Stimulated activated naive CD4-positive, alpha-beta T cell treated with Interleukin-2 at 50 U/mL for 16 hours (primary cell): ENCODE measurements around the gene CD5L.

Experiments
- DNase-seq: peaks from one replicate; lab custom pipeline; 2025; lab: John Stamatoyannopoulos, UW

CD5L gene

DNA sequence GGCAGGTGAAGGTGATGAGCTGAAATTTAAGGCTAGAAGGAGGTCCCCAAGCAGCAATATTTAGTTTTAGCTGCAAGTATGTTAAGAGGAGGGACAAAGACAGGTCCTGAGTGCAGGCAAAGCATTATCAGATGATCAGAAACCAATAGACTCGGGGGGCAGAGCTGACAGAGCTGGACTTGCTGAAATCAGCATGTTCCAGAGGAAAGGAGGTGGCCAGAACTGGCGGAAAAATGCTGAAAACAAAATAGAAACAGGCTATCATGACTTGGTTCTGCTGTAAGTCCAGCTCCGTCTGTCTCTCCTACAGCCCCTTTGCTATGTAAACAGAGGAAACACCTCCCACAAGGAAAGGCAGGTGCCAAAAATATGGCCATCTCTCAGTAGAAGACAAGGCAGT is at the start of gene CD5L:
Gene CD5L, minus strand, starts transcription at position 101 of the 400 bp plus-strand sequence. CDS start 107 bp downstream, outside the sequence.
- DNase-seq: no peak

DNA sequence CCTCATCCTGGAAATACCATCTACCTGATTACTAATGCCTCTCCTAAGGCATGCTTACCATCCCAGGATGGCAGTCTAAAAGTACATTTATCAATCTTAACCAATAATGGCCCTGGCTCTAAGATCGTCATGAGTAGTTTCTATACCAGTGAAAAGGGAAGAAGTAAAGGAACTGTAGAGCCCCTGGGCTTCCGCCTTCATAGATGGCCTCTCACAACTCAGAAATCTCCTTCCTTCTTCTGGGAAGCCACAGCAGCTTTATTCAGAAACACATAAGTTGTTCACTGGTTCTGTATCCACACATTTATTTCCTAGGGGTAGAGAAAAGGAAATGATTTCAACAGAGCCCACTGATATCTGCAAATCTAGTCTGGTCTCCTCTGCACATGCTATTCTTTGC is 41.0 kb upstream of the CD5L start:
- no peak for DNase-seq

GRCh38 chr1:157880621-157881020 is 39.0 kb upstream of the CD5L start:
- DNase-seq: no peak

DNA sequence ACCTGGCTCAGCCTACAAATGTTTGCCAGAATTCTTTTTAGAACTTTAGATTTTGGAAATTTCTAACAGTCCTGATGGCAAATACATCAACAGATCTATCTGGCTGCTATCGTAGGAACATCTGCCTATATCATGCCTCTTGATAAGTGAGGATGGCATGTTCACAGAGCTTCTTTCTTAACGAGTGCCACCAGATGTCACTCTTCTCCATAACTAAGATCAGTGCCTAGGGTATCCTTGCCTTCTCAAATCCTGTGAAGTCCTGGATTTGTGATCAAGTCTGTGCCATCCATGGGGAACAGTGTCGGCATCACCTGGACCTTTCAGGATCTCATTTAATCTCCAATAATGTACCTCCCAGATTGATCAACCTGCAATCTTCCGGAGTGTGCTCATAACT is 36.5 kb upstream of the CD5L start:
- no peak for DNase-seq

GRCh38 chr1:157870490-157870889 is 28.9 kb upstream of the CD5L start:
- DNase-seq: no peak

DNA sequence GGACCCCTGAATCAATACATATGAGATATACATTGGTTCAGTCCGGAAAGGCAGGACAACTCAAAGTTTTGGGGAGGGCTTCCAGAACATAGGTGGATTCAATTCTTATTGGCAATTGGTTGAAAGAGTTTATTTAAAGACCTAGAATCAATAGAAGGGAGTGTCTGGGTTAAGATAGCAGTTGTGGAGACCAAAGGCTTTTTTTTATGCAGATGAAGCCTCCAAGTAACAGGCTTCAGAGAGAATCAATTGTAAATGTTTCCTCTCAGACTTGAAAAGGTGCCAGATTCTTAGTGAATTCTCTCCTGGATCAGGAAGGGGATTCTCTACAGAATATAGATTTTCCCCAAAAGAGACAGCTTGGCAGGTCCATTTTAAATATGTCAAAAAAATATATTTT is 27.0 kb upstream of the CD5L start:
- DNase-seq: no peak

- DNase-seq: no peak
Observed at GRCh38 chr1:157862114-157863070, 20.8 kb upstream of the CD5L start.

DNA sequence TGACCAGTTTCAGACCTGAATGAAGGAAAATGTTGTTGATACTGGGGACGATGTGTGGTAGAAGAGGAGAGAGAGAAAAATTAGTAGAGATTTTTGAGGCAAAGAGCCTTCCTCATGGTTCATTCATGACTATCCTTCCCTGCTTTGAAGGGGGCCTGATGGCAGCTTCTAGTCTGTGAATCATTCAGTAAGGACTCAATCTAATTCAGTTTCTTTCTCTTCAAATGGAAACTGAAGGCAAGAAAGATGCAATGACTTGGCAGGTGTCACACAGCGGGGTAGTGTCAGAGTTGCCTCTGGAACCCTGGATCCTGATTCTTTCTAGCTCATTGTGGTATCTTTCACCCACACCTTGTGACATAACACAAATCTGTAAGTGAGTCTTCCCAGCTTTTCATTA is 14.9 kb upstream of the CD5L start:
- no peak for DNase-seq

- DNase-seq: no peak
Observed at GRCh38 chr1:157852476-157852875, 10.9 kb upstream of the CD5L start.

DNA sequence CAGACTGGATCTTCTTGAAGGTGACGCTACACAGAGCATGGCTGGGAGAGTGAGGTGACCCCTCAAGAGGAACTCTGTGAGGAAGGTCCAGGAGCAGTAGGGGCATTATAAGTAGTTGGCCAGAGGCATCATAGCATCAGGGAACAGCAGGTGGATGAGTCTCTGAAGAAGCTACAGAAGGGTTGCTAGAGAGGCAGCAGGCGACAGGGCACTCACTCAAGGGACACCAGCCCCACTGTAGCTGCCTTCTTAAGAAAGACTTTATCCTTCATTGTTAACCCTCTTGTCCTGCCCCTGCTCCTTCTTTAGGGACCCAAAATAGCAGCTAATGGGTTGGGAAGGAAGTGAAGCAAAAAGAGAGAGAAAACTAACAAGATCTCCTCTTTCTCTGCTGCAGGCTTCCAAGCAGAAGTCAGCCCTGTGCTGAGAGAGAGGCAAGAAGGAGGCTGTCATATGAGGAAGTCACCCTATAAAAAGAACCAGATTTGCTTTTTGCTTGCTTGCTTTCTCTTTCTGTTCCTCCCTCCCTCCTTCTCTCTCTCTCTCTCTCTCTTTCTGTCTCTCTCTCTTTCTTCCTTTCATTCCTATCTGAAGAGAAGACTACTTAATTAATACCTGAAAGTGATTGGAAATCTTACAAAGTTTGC is 7.7 kb upstream of the CD5L start:
- DNase-seq: no peak

GRCh38 chr1:157844089-157844830 is 2.7 kb upstream of the CD5L start:
- no peak for DNase-seq

- no peak for DNase-seq
Observed at GRCh38 chr1:157842939-157843338, 1.3 kb upstream of the CD5L start.

GRCh38 chr1:157838966-157839365 is 2.6 kb downstream of the CD5L start:
- DNase-seq: no peak

DNA sequence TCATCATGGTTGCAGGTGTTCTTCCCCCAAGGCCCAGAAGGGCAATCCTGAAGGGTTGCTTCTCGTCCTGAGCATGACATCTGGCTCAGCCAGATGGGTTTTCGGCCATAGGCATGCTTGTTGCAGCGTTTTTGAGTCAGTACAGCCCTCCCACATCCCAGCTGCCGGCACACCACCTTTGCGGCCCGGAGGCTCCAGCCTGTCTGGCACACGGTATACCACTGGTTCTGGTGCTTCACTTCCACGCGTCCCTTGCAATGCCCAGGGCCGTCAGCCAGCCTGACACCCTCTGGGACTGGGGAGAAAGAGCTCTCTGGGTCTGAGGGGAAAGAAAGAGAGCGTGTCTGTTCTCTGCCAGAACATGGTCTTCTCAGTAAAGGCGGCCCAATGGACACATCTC is 7.2 kb downstream of the CD5L start:
- no peak for DNase-seq

DNA sequence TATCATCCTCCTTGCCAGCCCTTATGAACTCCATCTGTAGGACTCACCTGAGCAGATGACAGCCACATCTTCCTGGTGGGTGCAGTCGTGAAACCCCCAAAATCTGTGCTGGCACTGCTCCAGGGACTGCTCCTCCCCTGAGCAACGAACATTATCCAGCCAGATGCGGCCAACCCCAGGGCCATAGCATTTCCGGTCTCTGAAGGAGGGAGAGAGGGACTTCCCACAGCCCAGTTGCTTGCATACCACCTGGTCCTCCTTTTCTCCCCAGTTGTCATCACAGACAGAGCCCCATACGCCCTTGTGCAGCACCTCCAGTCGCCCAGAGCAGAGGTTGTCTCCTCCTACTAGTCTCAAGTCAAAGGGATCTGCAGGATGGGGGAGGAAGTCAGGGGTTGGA is 8.5 kb downstream of the CD5L start:
- DNase-seq: no peak

- DNase-seq: no peak
Observed at GRCh38 chr1:157831968-157832626, 9.5 kb downstream of the CD5L start.

GRCh38 chr1:157830887-157831286 is 10.7 kb downstream of the CD5L start:
- DNase-seq: no peak

GRCh38 chr1:157829711-157830110 is 11.9 kb downstream of the CD5L start:
- no peak for DNase-seq

DNA sequence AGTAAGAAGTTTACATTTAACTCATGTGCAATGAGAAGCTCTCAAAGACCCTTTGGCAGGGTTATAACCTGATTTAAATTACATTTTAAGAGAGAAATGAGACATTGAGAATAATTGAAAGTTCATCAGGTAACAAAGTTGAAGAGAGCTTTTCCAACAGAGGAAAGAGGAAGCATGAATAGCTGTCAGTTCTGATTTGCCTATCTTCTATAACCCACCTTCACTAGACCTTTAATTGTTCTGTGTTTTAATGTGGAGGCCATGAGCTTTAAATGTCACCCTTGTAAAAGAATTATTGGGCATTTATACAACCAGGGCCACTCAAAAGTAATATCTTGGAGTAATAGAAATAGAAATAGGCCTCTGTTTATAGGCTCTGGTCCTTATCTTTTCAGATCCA is 12.4 kb downstream of the CD5L start:
- DNase-seq: no peak

DNA sequence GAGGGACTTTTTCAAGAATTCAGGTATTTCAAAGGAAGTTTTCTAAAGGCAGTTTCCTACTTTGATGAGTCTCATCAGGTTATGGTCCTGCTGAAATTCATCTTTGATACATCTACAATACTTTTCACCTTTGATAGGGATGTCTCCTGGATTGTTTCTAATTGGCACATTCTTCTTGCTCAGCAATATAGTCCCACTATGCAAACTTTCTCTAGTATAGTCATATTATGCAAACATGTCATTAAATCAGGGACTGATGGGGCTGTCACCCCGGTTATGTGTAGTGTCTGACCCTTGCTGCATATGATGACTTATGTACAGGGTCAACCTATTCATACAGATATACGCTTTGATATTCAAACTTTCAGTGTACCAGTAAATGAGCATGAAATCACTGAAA is 21.3 kb downstream of the CD5L start:
- DNase-seq: no peak

GRCh38 chr1:157819896-157820295 is 21.7 kb downstream of the CD5L start, which contains the start of gene FCRL1:
Gene FCRL1 (minus strand): TSS chr1:157820120. CDS start chr1:157820037, 83 bp downstream.
- DNase-seq: no peak

GRCh38 chr1:157819215-157819614 is 22.4 kb downstream of the CD5L start:
- no peak for DNase-seq
